ENCODE measurements around the gene TERC.

GRCh38 chr3:169754711-169755110, 10.1 kb downstream of the TERC start:
- TF ChIP-seq CTCF (IDR thresholded peaks at IDR 0.05) (no peak), POLR2A (IDR thresholded peaks at IDR 0.05) (no peak)
